Measurements from ENCODE around the gene MYO15A. TPM values are rescaled to one million over a fixed set of nuclear protein-coding genes. Genes with fewer than 3 reads are reported as not detected.

MYO15A gene
- total RNA-seq, 1 experiment from 2014 or later: 3.5 TPM

- Histone ChIP-seq H4K20me1 (ENCODE audit: insufficient read depth) (no peaks in the 10 kb centered on the region), H2AFZ (no peak overlapping the region), H3K36me3 (ENCODE audit: low read depth) (no peaks in the 10 kb centered on the region), H3K9me2 (ENCODE audit: insufficient read depth) (no peaks in the 10 kb centered on the region), H3F3A (ENCODE audit: insufficient read depth, low read depth) (no peaks in the 10 kb centered on the region; the same call in 1 of the 2 replicates), H3K4me2 (no peak overlapping the region), H3K27me3 (ENCODE audit: insufficient read depth, low read depth) (no peaks in the 10 kb centered on the region), H3K4me3 (no peak overlapping the region), H3K9me3 (ENCODE audit: insufficient read depth, low read depth) (no peaks in the 10 kb centered on the region), H3K4me1 (replicated peaks; ENCODE audit: insufficient read depth) (no peaks in the 10 kb centered on the region), H3K79me2 (ENCODE audit: low read depth) (no peaks in the 10 kb centered on the region), H3K27ac (no peak overlapping the region)
- TF ChIP-seq, protein P1, sequence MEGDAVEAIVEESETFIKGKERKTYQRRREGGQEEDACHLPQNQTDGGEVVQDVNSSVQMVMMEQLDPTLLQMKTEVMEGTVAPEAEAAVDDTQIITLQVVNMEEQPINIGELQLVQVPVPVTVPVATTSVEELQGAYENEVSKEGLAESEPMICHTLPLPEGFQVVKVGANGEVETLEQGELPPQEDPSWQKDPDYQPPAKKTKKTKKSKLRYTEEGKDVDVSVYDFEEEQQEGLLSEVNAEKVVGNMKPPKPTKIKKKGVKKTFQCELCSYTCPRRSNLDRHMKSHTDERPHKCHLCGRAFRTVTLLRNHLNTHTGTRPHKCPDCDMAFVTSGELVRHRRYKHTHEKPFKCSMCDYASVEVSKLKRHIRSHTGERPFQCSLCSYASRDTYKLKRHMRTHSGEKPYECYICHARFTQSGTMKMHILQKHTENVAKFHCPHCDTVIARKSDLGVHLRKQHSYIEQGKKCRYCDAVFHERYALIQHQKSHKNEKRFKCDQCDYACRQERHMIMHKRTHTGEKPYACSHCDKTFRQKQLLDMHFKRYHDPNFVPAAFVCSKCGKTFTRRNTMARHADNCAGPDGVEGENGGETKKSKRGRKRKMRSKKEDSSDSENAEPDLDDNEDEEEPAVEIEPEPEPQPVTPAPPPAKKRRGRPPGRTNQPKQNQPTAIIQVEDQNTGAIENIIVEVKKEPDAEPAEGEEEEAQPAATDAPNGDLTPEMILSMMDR (conservative IDR thresholded peaks at IDR 0.05): no peak
- TF ChIP-seq EZH2 (IDR thresholded peaks at IDR 0.05; ENCODE audit: low read depth): no peak
- no TSS peak for BruUV-seq (replicated peaks)
- DNase-seq: no peak
- POLR2A ChIA-PET (ENCODE audit: unreplicated experiment): interaction anchor here (0.7 kb wide), 1 partner anchor 56 kb away, joined by 5 read pairs; no protein-coding TSS in a partner anchor
- CTCF ChIA-PET: no interaction called here
- intact Hi-C loops (cut with micrococcal nuclease; ENCODE audit: unreplicated experiment): no loop called here
These were observed 2.9 kb downstream of the MYO15A start for GRCh38 chr17:18111330-18111971.

DNA sequence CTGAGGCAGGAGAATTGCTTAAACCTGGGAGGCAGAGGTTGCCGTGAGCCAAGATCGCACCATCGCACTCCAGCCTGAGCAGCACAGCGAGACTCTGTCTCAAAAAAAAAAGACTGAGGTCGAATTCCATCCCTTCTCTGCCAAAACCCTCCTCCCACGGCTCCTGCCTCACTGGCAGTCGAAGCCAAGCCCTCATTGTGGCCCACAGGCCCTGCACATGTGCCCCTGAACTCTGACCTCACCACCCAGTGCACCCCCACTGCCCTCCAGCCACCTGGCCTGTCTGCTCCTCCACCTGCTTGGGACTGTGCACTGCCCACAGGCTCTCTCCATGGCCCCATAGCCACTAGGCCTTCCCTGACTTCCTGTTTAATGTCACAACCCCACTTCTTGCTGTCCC is 7.0 kb downstream of the MYO15A start:
- BruUV-seq (replicated peaks): no TSS peak

GRCh38 chr17:18116078-18116477 is 7.5 kb downstream of the MYO15A start:
- Histone ChIP-seq H3K4me3 (no peak overlapping the region), H3K4me2 (no peak overlapping the region), H3K4me1 (replicated peaks; ENCODE audit: insufficient read depth) (no peaks in the 10 kb centered on the region), H4K20me1 (ENCODE audit: insufficient read depth) (no peaks in the 10 kb centered on the region), H3K9me3 (ENCODE audit: insufficient read depth, low read depth) (no peaks in the 10 kb centered on the region), H3F3A (ENCODE audit: insufficient read depth, low read depth) (no peaks in the 10 kb centered on the region), H3K9me2 (ENCODE audit: insufficient read depth) (no peaks in the 10 kb centered on the region), H2AFZ (no peak overlapping the region), H3K27me3 (ENCODE audit: insufficient read depth, low read depth) (no peaks in the 10 kb centered on the region), H3K79me2 (ENCODE audit: low read depth) (no peaks in the 10 kb centered on the region), H3K36me3 (ENCODE audit: low read depth) (no peaks in the 10 kb centered on the region), H3K27ac (no peak overlapping the region)
- no peak for DNase-seq
- no peak for TF ChIP-seq EZH2 (IDR thresholded peaks at IDR 0.05; ENCODE audit: low read depth)
- TF ChIP-seq, protein P1 (conservative IDR thresholded peaks at IDR 0.05): no peak
- intact Hi-C loops (cut with micrococcal nuclease; ENCODE audit: unreplicated experiment): no loop called here
- CTCF ChIA-PET: no interaction called here
- POLR2A ChIA-PET (ENCODE audit: unreplicated experiment): no interaction called here
- no TSS peak for BruUV-seq (replicated peaks)

More for the DNA sequence above, 7.0 kb downstream of the MYO15A start:
- Histone ChIP-seq H3K4me2 (no peak overlapping the region), H3K27ac (no peak overlapping the region), H3K36me3 (ENCODE audit: low read depth) (no peaks in the 10 kb centered on the region), H4K20me1 (ENCODE audit: insufficient read depth) (no peaks in the 10 kb centered on the region), H3F3A (ENCODE audit: insufficient read depth, low read depth) (no peaks in the 10 kb centered on the region), H2AFZ (no peak overlapping the region), H3K27me3 (ENCODE audit: insufficient read depth, low read depth) (no peaks in the 10 kb centered on the region), H3K4me1 (replicated peaks; ENCODE audit: insufficient read depth) (no peaks in the 10 kb centered on the region), H3K4me3 (no peak overlapping the region), H3K79me2 (ENCODE audit: low read depth) (no peaks in the 10 kb centered on the region), H3K9me2 (ENCODE audit: insufficient read depth) (no peaks in the 10 kb centered on the region), H3K9me3 (ENCODE audit: insufficient read depth, low read depth) (no peaks in the 10 kb centered on the region)
- POLR2A ChIA-PET (ENCODE audit: unreplicated experiment): no interaction called here
- intact Hi-C loops (cut with micrococcal nuclease; ENCODE audit: unreplicated experiment): no loop called here
- CTCF ChIA-PET: no interaction called here
- TF ChIP-seq, protein P1 (conservative IDR thresholded peaks at IDR 0.05): no peak
- TF ChIP-seq EZH2 (IDR thresholded peaks at IDR 0.05; ENCODE audit: low read depth): no peak
- no peak for DNase-seq

Measured in PC-9 (cell line).